GM12892 (cell line): Measurements from ENCODE around the gene LDHB.

ENCODE experiments used
- POLR2A ChIP-seq: IDR thresholded peaks from 2 replicates; pipeline ENCODE4 v1.6.1; 2011; ENCODE audit warnings: low read depth, low read length, control low read depth
- POLR2AphosphoS5 ChIP-seq: IDR thresholded peaks from 2 replicates; pipeline ENCODE4 v1.6.1; 2011; ENCODE audit warnings: low read depth, low read length, control low read depth
- TAF1 ChIP-seq: IDR thresholded peaks from 2 replicates; pipeline ENCODE4 v1.6.1; 2011; ENCODE audit warnings: low read depth, mild to moderate bottlenecking, control low read depth, low read length, borderline replicate concordance

GRCh38 chr12:21608196-21608595 lies 49.4 kb downstream of the LDHB start:
- TF ChIP-seq POLR2AphosphoS5 (no peak), TAF1 (no peak), POLR2A (no peak)
